Measurements from ENCODE around the gene CCL21.

CCL21 gene

DNA sequence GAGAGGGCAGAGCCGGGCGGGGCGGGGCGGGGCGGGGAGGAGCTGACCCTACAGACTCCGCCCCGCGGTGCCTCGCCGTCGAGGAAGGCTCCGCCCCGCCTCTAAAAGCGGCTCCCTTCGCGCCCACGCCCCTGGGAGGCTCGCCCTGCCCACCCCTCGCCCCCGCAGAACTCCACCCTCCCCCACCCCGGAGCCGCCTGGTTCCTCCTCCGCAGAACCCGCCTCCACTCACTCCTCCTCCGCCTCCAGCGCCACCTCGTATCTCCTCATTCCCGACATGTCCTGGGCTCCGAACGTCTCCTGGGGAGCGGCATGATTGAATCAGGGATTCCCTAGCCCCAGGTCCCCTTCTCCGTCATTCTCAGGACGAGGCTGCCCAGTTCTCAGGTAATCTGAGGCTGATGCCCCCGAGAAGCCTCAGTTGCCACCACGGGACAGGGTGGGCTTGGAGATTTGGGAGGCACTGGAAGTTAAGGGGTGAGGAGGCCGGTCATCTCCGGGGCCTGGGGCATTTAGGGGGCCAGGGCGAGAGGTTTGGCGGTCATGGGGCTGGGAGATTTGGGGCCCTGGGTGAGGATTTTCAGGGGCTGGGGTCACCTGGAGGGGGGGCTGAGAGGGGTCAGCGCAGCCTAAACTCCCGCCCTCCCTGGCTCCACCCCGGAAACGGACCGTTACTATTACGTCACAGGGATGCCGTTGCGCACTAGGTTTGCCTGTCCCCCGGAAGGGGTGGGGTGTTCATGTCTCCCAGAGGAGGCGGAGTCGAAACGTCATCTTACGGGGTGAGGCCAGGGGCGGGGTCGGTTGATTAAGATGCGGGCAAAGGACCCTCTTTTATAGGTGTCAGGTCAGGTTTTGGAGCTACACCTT lies 44.3 kb downstream of the CCL21 start:
- DNase-seq, result peak; percentile 96
- Histone ChIP-seq H3K27me3 (no peaks in the 10 kb centered on the region), H3K9me3 (no peaks in the 10 kb centered on the region), H3K4me3 (ENCODE audit: low read depth, low read length) (peak overlapping the region; percentile 91), H3K36me3 (no peaks in the 10 kb centered on the region), H3K4me1 (no peaks in the 10 kb centered on the region; the same call in 1 of the 2 replicates)
- TF ChIP-seq, protein P1, sequence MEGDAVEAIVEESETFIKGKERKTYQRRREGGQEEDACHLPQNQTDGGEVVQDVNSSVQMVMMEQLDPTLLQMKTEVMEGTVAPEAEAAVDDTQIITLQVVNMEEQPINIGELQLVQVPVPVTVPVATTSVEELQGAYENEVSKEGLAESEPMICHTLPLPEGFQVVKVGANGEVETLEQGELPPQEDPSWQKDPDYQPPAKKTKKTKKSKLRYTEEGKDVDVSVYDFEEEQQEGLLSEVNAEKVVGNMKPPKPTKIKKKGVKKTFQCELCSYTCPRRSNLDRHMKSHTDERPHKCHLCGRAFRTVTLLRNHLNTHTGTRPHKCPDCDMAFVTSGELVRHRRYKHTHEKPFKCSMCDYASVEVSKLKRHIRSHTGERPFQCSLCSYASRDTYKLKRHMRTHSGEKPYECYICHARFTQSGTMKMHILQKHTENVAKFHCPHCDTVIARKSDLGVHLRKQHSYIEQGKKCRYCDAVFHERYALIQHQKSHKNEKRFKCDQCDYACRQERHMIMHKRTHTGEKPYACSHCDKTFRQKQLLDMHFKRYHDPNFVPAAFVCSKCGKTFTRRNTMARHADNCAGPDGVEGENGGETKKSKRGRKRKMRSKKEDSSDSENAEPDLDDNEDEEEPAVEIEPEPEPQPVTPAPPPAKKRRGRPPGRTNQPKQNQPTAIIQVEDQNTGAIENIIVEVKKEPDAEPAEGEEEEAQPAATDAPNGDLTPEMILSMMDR (IDR thresholded peaks at IDR 0.05; ENCODE audit: low read depth, low read length), result no peak

DNA sequence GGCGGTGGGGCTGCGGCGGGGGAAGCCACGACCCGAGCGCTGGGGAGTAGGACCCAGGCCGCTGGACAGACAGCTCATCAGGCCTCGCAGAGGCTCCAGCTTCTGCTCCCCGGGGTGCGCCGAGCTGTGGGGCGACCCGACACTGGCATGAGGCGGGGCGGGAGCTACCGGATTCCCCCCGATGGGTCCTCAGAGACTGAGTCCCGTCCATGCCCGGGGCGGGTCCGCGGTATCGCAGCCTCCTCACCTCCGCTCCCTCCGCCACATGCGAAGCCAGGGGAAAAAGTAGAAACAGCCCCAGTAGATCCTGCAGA lies 44.9 kb downstream of the CCL21 start:
- H3K4me3 ChIP-seq (ENCODE audit: low read depth, low read length), result peak overlapping the region; percentile 59
- TF ChIP-seq, protein P1 (IDR thresholded peaks at IDR 0.05; ENCODE audit: low read depth, low read length), result no peak
- no peaks in the 10 kb centered on the region; the same call in 1 of the 2 replicates for H3K4me1 ChIP-seq
- H3K27me3 ChIP-seq, result no peaks in the 10 kb centered on the region
- DNase-seq, result no peak
- H3K9me3 ChIP-seq, result no peaks in the 10 kb centered on the region
- H3K36me3 ChIP-seq, result peaks cover 4% of the 10 kb centered on the region; the same call in 1 of the 2 replicates

DNA sequence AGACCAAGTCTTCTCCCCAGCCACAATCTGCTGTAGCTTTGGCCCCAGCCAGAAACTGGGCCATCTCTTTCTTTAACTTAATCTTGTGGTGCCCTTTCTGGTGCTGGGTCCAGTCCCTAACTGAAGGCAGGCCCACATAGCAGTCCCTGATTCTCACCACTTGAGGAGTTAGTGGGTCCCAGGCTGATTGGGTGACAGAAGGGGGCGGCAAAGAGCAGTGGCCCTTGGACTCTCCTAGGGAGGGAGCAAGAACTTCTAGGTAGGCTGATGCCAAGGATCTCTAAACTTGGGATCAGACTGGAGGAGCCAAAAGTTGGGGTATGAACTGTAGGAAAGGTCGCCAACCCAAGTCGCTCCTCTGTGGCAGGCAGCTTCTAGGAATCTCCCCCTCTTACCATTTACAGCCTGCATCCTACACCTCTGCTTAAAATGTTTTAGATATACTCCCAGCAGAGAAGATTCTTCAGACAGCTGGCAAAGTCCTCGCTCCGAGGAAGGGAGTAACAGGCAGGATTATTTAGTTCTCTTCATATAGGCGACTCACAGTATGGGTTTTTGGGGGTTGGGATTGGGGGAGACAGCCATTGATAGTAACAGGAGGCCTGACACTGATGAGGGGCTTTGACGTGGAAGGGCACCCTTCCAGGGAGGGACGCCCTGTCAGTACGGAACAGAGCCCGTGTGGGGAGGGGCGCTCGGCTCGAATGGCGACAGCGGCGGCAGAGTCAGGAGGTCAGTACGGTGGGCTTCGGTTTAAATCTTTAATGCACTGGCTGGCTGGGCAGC lies 45.5 kb downstream of the CCL21 start:
- DNase-seq, result peak; percentile 85
- H3K9me3 ChIP-seq, result no peaks in the 10 kb centered on the region
- TF ChIP-seq, protein P1 (IDR thresholded peaks at IDR 0.05; ENCODE audit: low read depth, low read length), result peak; percentile 99
- H3K27me3 ChIP-seq, result no peaks in the 10 kb centered on the region
- H3K4me1 ChIP-seq, result no peaks in the 10 kb centered on the region; the same call in 1 of the 2 replicates
- H3K4me3 ChIP-seq (ENCODE audit: low read depth, low read length), result peak overlapping the region; percentile 59
- H3K36me3 ChIP-seq, result peaks cover 7% of the 10 kb centered on the region; the same call in 1 of the 2 replicates

DNA sequence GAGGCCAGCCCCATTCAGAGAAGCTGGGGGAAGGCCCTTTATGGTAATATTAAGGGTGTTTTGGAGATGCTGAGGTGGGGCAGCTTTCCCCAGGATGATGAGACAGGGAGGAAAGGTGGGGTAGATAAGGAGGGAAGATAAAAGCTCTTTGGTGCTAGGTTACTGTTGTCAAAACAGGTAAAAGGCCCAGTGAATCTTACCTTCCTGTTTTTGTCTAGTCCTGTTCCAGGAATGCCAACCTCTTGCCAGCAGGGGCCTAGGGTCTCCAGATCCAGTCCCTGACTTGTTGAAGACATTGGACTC lies 46.7 kb downstream of the CCL21 start:
- DNase-seq, result no peak
- Histone ChIP-seq H3K36me3 (peaks cover 7% of the 10 kb centered on the region; the same call in 1 of the 2 replicates), H3K4me1 (no peaks in the 10 kb centered on the region; the same call in 1 of the 2 replicates), H3K27me3 (no peaks in the 10 kb centered on the region), H3K4me3 (ENCODE audit: low read depth, low read length) (no peak overlapping the region), H3K9me3 (no peaks in the 10 kb centered on the region)
- TF ChIP-seq, protein P1 (IDR thresholded peaks at IDR 0.05; ENCODE audit: low read depth, low read length), result no peak

DNA sequence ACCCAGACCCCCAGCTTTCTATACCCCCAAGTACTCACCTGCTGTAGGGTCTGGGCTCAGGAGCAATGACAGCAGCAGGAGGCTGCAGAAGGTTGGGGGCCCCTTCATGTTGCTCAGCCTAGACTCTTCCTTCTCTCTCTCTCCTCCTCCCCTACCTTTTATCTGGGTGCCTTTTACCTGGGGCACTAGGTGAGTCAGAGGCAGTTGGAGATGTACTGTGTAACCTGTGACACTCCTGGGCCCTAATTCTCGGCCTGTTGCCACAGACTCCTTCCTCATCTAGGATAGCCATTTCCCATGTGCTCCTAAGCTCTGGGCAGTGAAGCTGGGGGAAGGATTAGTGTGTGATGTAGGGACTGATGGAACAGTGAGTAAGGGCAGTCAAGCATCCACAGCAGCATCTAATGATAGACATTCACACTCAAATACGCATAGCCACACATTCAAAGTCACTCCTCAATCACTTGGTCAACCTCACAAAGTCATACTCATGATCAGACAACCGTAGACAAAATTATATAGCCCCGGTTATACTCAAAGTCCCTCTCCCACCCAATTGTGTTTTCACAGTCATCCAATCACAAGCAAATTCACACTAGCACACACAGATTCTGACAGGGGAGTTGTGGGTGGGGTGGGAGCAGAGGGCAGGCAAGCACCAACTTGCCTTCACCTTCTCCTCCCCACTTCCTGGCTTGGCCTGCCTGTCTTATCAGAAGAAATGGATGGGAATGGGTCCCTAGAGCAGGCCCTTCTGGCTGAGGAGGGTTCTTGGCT lies 47.2 kb downstream of the CCL21 start, which contains the start of gene CCL27:
Gene CCL27, minus strand, starts transcription at position 132 of the 777 bp plus-strand sequence. Its CDS starts 24 bp downstream, at position 108.
- H3K9me3 ChIP-seq, result no peaks in the 10 kb centered on the region
- TF ChIP-seq, protein P1 (IDR thresholded peaks at IDR 0.05; ENCODE audit: low read depth, low read length), result no peak
- DNase-seq, result no peak
- H3K36me3 ChIP-seq, result peaks cover 7% of the 10 kb centered on the region; the same call in 1 of the 2 replicates
- no peak within 1 kb of the TSS for H3K4me3 ChIP-seq (ENCODE audit: low read depth, low read length)
- no peaks in the 10 kb centered on the region; the same call in 1 of the 2 replicates for H3K4me1 ChIP-seq
- H3K27me3 ChIP-seq, result no peaks in the 10 kb centered on the region

Measured in BE2C (cell line).